Natural killer cell (primary cell): Measurements from ENCODE around the gene PCARE. TPM values are rescaled to one million over a fixed set of nuclear protein-coding genes. Genes with fewer than 3 reads are reported as not detected.

Source experiments
- ATAC-seq, 3 donors: fragments of 150-1000 bp in 2 of 3; fragments of 200-7000 bp in 1 of 3; cut with Tn5 transposase; 1 replicate in 1 of 3; 2 replicates in 2 of 3; pipeline ENCODE4 v1.10.0; 2021; ENCODE audit warnings: mild to moderate bottlenecking in 2 of 3, moderate library complexity in 2 of 3
- DNase-seq, 2 donors: peaks; one replicate each; pipeline versions ENCODE4 v3.0.0 to v3.0.0-alpha.2; 2013 to 2021; ENCODE audit warnings: mixed read lengths in 1 of 2
- H3K27ac ChIP-seq: one replicate; pipeline ENCODE4 v1.5.1; 2013; ENCODE audit warnings: mild to moderate bottlenecking, low read length
- H3K27me3 ChIP-seq: one replicate; pipeline ENCODE4 v1.6.1; 2013; ENCODE audit warnings: low read length; ENCODE audit not compliant: control insufficient read depth, insufficient read depth
- H3K36me3 ChIP-seq: one replicate; pipeline ENCODE4 v1.6.1; 2013; ENCODE audit warnings: low read length; ENCODE audit not compliant: control insufficient read depth, insufficient read depth
- H3K4me1 ChIP-seq: one replicate; pipeline ENCODE4 v1.6.1; 2013; ENCODE audit warnings: low read length; ENCODE audit not compliant: control insufficient read depth, insufficient read depth
- H3K4me3 ChIP-seq: one replicate; pipeline ENCODE4 v1.5.1; 2013; ENCODE audit warnings: low read length
- H3K9me3 ChIP-seq: one replicate; pipeline ENCODE4 v1.6.1; 2013; ENCODE audit warnings: low read length; ENCODE audit not compliant: control insufficient read depth, insufficient read depth
- H3K27ac Mint-ChIP-seq, 2 donors: one replicate each; pipeline ENCODE4 v1.8.0; 2022; ENCODE audit warnings: mild to moderate bottlenecking in 2 of 2, mixed read lengths in 2 of 2, moderate library complexity in 1 of 2
- H3K27me3 Mint-ChIP-seq, 2 donors: one replicate each; pipeline ENCODE4 v1.8.0; 2022; ENCODE audit warnings: low read depth in 2 of 2, mixed read lengths in 2 of 2
- H3K36me3 Mint-ChIP-seq: one replicate; pipeline ENCODE4 v1.8.0; 2022; ENCODE audit warnings: mixed read lengths
- H3K4me1 Mint-ChIP-seq, 2 donors: one replicate each; pipeline ENCODE4 v1.8.0; 2022; ENCODE audit warnings: mixed read lengths in 2 of 2
- H3K4me3 Mint-ChIP-seq: one replicate; pipeline ENCODE4 v1.8.0; 2022; ENCODE audit warnings: mild to moderate bottlenecking, moderate library complexity, mixed read lengths
- H3K9me3 Mint-ChIP-seq, 2 donors: one replicate each; pipeline ENCODE4 v1.8.0; 2022; ENCODE audit warnings: mixed read lengths in 2 of 2
- CTCF ChIP-seq: fragments of 200-600 bp; IDR thresholded peaks from one replicate; pipeline ENCODE4 v1.8.0; 2022; ENCODE audit warnings: antibody characterized with exemption
- WGBS: methylation state at CpG from one replicate; pipeline ENCODE4 v1.1.7; 2013; ENCODE audit warnings: missing lambda C conversion rate; ENCODE audit not compliant: insufficient coverage; 5-methylcytosine and 5-hydroxymethylcytosine counted together
- intact Hi-C: fragments of 100-400 bp; cut with micrococcal nuclease; formaldehyde crosslinking; loops from one replicate; pipeline ENCODE4 v1.14.2; 2022
- total RNA-seq, 4 donors: library from RNA; stranded (reverse); fragments of 120-200 nt in 1 of 4; gene quantifications; one replicate each; pipeline versions ENCODE4 v1.2.3 to v1.2.4, GENCODE V29; 2013 to 2022

The PCARE gene
- total RNA-seq, 3 donors from 2014 or later (not counting 1 experiment from before 2014, with no cell fraction given), result not detected

- 91% methylated on average over 7 of the region's 7 CpGs for WGBS
- Mint-ChIP-seq H3K36me3 (no peaks in the 10 kb centered on the region), H3K27ac (no peak overlapping the region), H3K4me3 (no peak overlapping the region), H3K4me1 (no peaks in the 10 kb centered on the region), H3K9me3 (no peaks in the 10 kb centered on the region), H3K27me3 (no peaks in the 10 kb centered on the region)
- TF ChIP-seq CTCF, result no peak
- Histone ChIP-seq H3K27ac (no peak overlapping the region), H3K4me1 (no peaks in the 10 kb centered on the region), H3K36me3 (no peaks in the 10 kb centered on the region), H3K4me3 (no peak overlapping the region), H3K9me3 (no peaks in the 10 kb centered on the region), H3K27me3 (no peaks in the 10 kb centered on the region)
- intact Hi-C loops, result no loop called here
- ATAC-seq (no peak), DNase-seq (no peak)
Observed at GRCh38 chr2:29068513-29068912, 5.8 kb downstream of the PCARE start.

GRCh38 chr2:29066997-29067605 is 7.2 kb downstream of the PCARE start:
- Histone ChIP-seq H3K9me3 (no peaks in the 10 kb centered on the region), H3K27me3 (no peaks in the 10 kb centered on the region), H3K4me1 (no peaks in the 10 kb centered on the region), H3K27ac (no peak overlapping the region), H3K4me3 (no peak overlapping the region), H3K36me3 (no peaks in the 10 kb centered on the region)
- no peaks in the 10 kb centered on the region for H3K9me3 Mint-ChIP-seq
- no peak overlapping the region for H3K4me3 Mint-ChIP-seq
- TF ChIP-seq CTCF, result no peak
- intact Hi-C loops, result no loop called here
- no peak for DNase-seq
- no peak for ATAC-seq
- no peaks in the 10 kb centered on the region for H3K4me1 Mint-ChIP-seq
- H3K27me3 Mint-ChIP-seq, result no peaks in the 10 kb centered on the region
- WGBS, result 85% methylated on average over 7 of the region's 7 CpGs
- H3K27ac Mint-ChIP-seq, result no peak overlapping the region
- H3K36me3 Mint-ChIP-seq, result no peaks in the 10 kb centered on the region

GRCh38 chr2:29066271-29066860 is 8.0 kb downstream of the PCARE start:
- no peaks in the 10 kb centered on the region for H3K36me3 ChIP-seq
- H3K27me3 Mint-ChIP-seq, result no peaks in the 10 kb centered on the region
- H3K4me3 ChIP-seq, result no peak overlapping the region
- DNase-seq, result no peak
- H3K4me3 Mint-ChIP-seq, result no peak overlapping the region
- 91% methylated on average over 8 of the region's 8 CpGs for WGBS
- no peak for TF ChIP-seq CTCF
- no peaks in the 10 kb centered on the region for H3K36me3 Mint-ChIP-seq
- H3K9me3 ChIP-seq, result no peaks in the 10 kb centered on the region
- ATAC-seq, result no peak
- H3K9me3 Mint-ChIP-seq, result no peaks in the 10 kb centered on the region
- no peaks in the 10 kb centered on the region for H3K27me3 ChIP-seq
- no peak overlapping the region for H3K27ac ChIP-seq
- no peaks in the 10 kb centered on the region for H3K4me1 Mint-ChIP-seq
- H3K4me1 ChIP-seq, result no peaks in the 10 kb centered on the region
- H3K27ac Mint-ChIP-seq, result no peak overlapping the region
- intact Hi-C loops, result no loop called here
